ENCODE results near the gene HM13.
A peak's percentile ranks its signal among the peaks of the same experiment; 100 is the strongest.
"Not testable (repeated sequence)": the region's sequence is repeated elsewhere in the genome, so short reads cannot be mapped to it uniquely, and the experiment has no call there.

The HM13 gene

DNA sequence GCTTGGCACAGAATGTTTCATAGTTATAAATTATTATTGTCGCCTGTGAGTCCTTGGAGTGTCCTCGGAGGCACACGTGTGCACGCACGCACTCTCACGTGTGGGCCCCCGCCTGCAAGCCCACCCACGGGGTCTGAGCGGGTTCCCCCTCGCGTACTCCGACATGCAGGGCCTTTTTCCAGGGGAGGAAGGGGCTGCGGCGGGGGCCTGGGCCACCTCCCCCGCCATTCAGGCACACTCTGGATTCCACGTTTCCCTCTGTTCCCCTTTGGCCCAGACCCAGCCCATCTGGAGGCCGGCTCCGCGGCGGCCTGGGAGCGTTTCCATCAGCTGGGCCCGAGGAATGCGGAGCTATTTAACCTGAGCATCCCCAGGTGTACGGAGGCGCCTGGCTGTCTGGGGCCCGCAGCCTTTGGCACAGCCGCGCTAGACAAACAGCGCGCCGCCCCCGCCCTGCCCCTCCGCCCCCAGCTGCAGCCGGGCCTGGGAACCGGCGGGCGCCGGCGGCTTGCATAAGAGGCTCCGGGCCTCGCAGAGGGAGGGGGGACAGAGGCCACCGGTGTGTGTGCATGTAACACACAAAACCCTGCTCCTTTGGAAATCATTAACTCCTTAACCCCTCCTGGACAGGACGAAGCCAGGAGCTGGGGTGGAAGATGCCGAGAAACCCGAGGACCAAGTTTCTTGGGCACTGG, 94.2 kb downstream of the HM13 start:
- H3K4me3 ChIP-seq (ENCODE audit: low read depth, low read length) = no peak overlapping the region
- no peaks in the 10 kb centered on the region for H3K9me3 ChIP-seq (ENCODE audit: control insufficient read depth, low read length)
- H3K4me2 ChIP-seq (ENCODE audit: low read length) = no peak overlapping the region
- H3K4me1 ChIP-seq = peaks cover 7% of the 10 kb centered on the region
- TF ChIP-seq, protein P1, sequence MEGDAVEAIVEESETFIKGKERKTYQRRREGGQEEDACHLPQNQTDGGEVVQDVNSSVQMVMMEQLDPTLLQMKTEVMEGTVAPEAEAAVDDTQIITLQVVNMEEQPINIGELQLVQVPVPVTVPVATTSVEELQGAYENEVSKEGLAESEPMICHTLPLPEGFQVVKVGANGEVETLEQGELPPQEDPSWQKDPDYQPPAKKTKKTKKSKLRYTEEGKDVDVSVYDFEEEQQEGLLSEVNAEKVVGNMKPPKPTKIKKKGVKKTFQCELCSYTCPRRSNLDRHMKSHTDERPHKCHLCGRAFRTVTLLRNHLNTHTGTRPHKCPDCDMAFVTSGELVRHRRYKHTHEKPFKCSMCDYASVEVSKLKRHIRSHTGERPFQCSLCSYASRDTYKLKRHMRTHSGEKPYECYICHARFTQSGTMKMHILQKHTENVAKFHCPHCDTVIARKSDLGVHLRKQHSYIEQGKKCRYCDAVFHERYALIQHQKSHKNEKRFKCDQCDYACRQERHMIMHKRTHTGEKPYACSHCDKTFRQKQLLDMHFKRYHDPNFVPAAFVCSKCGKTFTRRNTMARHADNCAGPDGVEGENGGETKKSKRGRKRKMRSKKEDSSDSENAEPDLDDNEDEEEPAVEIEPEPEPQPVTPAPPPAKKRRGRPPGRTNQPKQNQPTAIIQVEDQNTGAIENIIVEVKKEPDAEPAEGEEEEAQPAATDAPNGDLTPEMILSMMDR (IDR thresholded peaks at IDR 0.05) = no peak
- H2AFZ ChIP-seq = peak overlapping the region; percentile 70
- no peaks in the 10 kb centered on the region for H3K36me3 ChIP-seq (ENCODE audit: control insufficient read depth, insufficient read depth, low read length)
- H3K27ac ChIP-seq = peak overlapping the region; percentile 47
- no peaks in the 10 kb centered on the region for H3K79me2 ChIP-seq
- no peak overlapping the region for H3K9ac ChIP-seq
- no peaks in the 10 kb centered on the region for H3K27me3 ChIP-seq (ENCODE audit: control insufficient read depth, insufficient read depth, low read length)

DNA sequence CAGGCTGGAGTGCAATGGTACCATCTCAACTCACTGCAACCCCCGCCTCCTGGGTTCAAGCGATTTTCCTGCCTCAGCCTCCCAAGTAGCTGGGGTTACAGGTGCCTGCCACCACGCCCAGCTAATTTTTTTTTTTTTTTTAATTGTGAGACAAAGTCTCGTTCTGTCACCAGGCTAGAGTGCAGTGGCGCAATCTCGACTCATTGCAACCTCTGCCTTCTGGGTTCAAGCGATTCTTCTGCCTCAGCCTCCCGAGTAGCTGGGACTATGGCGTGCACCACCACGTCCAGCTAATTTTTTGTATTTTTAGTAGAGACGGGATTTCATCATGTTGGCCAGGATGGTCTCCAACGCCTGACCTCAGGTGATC, 98.0 kb downstream of the HM13 start:
- H3K9ac ChIP-seq; H3K9me3 ChIP-seq (ENCODE audit: control insufficient read depth, low read length); H3K27ac ChIP-seq; H3K4me1 ChIP-seq; H3K4me3 ChIP-seq (ENCODE audit: low read depth, low read length); H3K36me3 ChIP-seq (ENCODE audit: control insufficient read depth, insufficient read depth, low read length); H3K79me2 ChIP-seq; H3K27me3 ChIP-seq (ENCODE audit: control insufficient read depth, insufficient read depth, low read length); H2AFZ ChIP-seq; H3K4me2 ChIP-seq (ENCODE audit: low read length): not testable (repeated sequence)

DNA sequence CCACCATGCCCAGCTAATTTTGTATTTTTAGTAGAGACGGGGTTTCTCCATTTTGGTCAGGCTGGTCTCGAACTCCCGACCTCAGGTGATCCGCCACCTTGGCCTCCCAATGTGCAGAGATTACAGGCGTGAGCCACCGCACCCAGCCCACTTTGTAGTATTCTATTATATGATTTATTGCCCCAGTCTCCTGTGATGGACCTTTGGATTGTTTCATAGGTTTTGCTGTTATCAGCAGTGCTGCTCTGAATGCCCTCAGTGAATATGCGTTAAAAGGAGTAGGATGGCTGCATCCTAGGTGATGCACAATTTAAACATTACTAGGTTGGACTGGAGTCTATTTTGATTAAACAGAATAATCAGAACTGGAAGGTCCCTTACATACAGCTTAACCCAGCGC, 101.2 kb downstream of the HM13 start:
- Histone ChIP-seq H3K27me3 (ENCODE audit: control insufficient read depth, insufficient read depth, low read length) (no peaks in the 10 kb centered on the region), H2AFZ (no peak overlapping the region), H3K27ac (no peak overlapping the region), H3K4me3 (ENCODE audit: low read depth, low read length) (no peak overlapping the region), H3K4me2 (ENCODE audit: low read length) (no peak overlapping the region), H3K9me3 (ENCODE audit: control insufficient read depth, low read length) (no peaks in the 10 kb centered on the region), H3K79me2 (no peaks in the 10 kb centered on the region), H3K4me1 (no peaks in the 10 kb centered on the region), H3K36me3 (ENCODE audit: control insufficient read depth, insufficient read depth, low read length) (no peaks in the 10 kb centered on the region), H3K9ac (no peak overlapping the region)
- TF ChIP-seq, protein P1 (IDR thresholded peaks at IDR 0.05) = no peak

DNA sequence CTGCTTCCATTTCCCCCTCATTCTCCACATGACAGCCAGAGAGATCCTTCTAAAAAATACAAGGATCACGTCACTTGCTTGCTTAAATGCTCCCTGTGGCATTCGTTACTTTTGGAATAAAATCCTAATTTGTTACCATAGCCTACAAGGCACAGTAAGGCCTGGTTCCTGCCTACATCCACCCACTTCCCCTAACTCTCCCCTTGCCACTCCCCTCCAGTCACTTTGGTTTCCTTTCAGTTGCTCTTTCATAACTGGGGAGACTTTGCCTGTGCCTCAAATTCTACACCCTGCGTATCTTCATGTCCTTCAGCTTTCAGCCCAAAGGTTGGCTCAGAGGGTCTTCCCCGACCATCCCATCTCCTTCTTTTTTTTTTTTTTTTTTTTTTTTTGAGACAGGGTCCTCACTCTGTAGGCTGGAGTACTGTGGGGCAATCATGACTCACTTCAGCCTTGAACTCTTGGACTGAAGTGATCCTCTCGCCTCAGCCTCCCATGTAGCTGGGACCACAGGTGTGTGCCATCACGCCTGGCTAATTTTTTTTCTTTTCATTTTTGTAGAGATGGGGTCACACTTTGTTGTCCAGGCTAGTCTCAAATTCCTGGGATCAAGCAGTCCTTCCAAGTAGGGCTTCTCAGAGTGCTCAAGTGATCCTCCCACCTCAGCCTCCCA, 103.3 kb downstream of the HM13 start:
- H3K36me3 ChIP-seq (ENCODE audit: control insufficient read depth, insufficient read depth, low read length) = no peaks in the 10 kb centered on the region
- H2AFZ ChIP-seq = no peak overlapping the region
- no peaks in the 10 kb centered on the region for H3K79me2 ChIP-seq
- no peak overlapping the region for H3K9ac ChIP-seq
- H3K27me3 ChIP-seq (ENCODE audit: control insufficient read depth, insufficient read depth, low read length) = no peaks in the 10 kb centered on the region
- H3K4me2 ChIP-seq (ENCODE audit: low read length) = no peak overlapping the region
- no peak overlapping the region for H3K27ac ChIP-seq
- no peaks in the 10 kb centered on the region for H3K4me1 ChIP-seq
- TF ChIP-seq, protein P1 (IDR thresholded peaks at IDR 0.05) = no peak
- no peak overlapping the region for H3K4me3 ChIP-seq (ENCODE audit: low read depth, low read length)
- H3K9me3 ChIP-seq (ENCODE audit: control insufficient read depth, low read length) = no peaks in the 10 kb centered on the region
